Sigmoid colon (tissue), 4 donors: ENCODE data around the gene COLEC11.

Experiments
- POLR2A ChIP-seq, 2 donors: fragments of 450-650 bp; IDR thresholded peaks; one replicate each; pipeline ENCODE4 v1.6.1; 2016; ENCODE audit warnings: antibody characterized with exemption in 2 of 2, mild to moderate bottlenecking in 2 of 2, moderate library complexity in 2 of 2
- POLR2AphosphoS5 ChIP-seq, 4 donors: sonication (generic); formaldehyde crosslinking; IDR thresholded peaks; one replicate each; pipeline ENCODE4 v1.6.1; 2017; ENCODE audit warnings: antibody characterized with exemption in 4 of 4
- TF ChIP-seq, protein P1 (sequence below), 4 experiments: fragments of 450-650 bp in 3 of 4; fragments of 200-600 bp in 1 of 4; IDR thresholded peaks; one replicate each; pipeline ENCODE4 v1.5.1; 2016 to 2019; ENCODE audit warnings: antibody characterized with exemption in 4 of 4, mild to moderate bottlenecking in 3 of 4, moderate library complexity in 2 of 4

DNA sequence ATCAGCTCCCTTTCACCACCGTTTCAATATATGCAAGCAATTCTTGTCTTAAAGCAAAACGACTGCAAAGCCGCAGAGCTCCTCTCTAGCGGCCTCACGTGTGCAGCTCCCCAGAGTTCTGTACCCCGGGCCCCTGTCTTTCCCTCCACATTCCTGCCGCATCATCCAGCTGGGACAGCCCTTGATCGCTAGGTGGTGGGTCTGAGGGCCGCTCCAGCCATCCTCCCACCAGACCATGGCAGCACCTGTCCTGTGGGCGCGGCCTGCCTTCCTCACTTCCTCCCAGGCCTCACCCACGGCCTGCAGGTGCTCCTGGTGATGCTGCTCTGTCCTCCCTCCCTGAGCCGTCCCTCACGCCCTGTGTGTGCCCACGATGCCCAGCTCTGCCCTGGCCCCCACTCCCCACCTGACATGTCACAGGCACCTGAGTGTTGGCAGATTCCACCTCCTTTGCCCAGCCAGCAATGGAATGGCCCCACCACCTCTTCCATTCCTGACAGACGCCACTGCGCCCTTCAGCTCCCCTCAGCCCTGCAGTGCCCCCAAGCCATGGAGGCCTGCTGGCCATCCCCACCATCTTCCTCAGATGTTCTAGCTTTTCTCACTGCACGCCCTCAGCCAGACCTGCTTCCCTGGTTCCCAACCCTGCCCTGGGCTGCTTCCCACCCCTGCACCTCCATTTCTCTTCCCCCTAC lies 47.8 kb downstream of the COLEC11 start:
- TF ChIP-seq POLR2A (IDR thresholded peaks at IDR 0.05) (no peak), POLR2AphosphoS5 (IDR thresholded peaks at IDR 0.05) (no peak)
- TF ChIP-seq, protein P1, sequence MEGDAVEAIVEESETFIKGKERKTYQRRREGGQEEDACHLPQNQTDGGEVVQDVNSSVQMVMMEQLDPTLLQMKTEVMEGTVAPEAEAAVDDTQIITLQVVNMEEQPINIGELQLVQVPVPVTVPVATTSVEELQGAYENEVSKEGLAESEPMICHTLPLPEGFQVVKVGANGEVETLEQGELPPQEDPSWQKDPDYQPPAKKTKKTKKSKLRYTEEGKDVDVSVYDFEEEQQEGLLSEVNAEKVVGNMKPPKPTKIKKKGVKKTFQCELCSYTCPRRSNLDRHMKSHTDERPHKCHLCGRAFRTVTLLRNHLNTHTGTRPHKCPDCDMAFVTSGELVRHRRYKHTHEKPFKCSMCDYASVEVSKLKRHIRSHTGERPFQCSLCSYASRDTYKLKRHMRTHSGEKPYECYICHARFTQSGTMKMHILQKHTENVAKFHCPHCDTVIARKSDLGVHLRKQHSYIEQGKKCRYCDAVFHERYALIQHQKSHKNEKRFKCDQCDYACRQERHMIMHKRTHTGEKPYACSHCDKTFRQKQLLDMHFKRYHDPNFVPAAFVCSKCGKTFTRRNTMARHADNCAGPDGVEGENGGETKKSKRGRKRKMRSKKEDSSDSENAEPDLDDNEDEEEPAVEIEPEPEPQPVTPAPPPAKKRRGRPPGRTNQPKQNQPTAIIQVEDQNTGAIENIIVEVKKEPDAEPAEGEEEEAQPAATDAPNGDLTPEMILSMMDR (IDR thresholded peaks at IDR 0.05), result no peak
